PFSK-1 (cell line): Measurements from ENCODE around the gene PTPRH.

ENCODE experiments used
- FOXP2 ChIP-seq: optimal IDR thresholded peaks from 2 replicates; pipeline ENCODE3; 2011; ENCODE audit warnings: borderline replicate concordance, control low read depth, inconsistent platforms; ENCODE audit not compliant: insufficient read depth; ENCODE audit errors: extremely low read length, extremely low read depth
- POLR2AphosphoS5 ChIP-seq: IDR thresholded peaks from 2 replicates; pipeline ENCODE4 v1.6.1; 2012; ENCODE audit warnings: low read depth, mild to moderate bottlenecking, control low read depth, low read length, moderate library complexity
- SIN3A ChIP-seq: IDR thresholded peaks from 2 replicates; pipeline ENCODE4 v1.6.1; 2012; ENCODE audit warnings: mild to moderate bottlenecking, low read length, moderate library complexity, borderline replicate concordance; ENCODE audit not compliant: insufficient read depth
- TAF1 ChIP-seq: IDR thresholded peaks from 2 replicates; pipeline ENCODE4 v1.6.1; 2012; ENCODE audit warnings: low read length, control low read depth, borderline replicate concordance; ENCODE audit not compliant: insufficient read depth
- TF ChIP-seq, protein P1 (sequence below), 2 experiments: IDR thresholded peaks; 2 replicates each; pipeline versions ENCODE4 v1.6.1 to v1.8.0; 2011 to 2012; ENCODE audit warnings: low read depth in 2 of 2, low read length in 2 of 2, control low read depth in 1 of 2, inconsistent platforms in 1 of 2, mild to moderate bottlenecking in 1 of 2, moderate library complexity in 1 of 2; ENCODE audit not compliant: insufficient read depth in 1 of 2

Gene PTPRH

DNA sequence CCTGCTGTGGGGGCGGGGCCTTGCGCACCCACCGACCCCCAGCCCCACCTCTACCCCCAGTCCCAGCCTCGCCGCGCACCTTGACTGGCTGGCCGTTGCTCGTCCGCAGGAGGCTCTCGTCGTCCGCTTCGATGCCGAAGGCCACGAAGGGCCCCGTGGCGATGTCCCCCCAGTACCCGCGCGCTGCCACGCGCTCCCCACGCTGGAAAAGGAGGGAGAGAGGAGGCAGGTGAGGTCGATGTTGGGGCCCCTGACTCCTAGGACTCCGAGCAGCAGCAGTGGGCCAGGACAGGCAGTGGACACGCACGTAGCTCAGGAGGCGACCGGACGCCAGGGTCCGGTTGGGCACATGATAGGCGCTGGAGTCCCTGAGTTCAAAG, 48.3 kb downstream of the PTPRH start:
- TF ChIP-seq, protein P1, sequence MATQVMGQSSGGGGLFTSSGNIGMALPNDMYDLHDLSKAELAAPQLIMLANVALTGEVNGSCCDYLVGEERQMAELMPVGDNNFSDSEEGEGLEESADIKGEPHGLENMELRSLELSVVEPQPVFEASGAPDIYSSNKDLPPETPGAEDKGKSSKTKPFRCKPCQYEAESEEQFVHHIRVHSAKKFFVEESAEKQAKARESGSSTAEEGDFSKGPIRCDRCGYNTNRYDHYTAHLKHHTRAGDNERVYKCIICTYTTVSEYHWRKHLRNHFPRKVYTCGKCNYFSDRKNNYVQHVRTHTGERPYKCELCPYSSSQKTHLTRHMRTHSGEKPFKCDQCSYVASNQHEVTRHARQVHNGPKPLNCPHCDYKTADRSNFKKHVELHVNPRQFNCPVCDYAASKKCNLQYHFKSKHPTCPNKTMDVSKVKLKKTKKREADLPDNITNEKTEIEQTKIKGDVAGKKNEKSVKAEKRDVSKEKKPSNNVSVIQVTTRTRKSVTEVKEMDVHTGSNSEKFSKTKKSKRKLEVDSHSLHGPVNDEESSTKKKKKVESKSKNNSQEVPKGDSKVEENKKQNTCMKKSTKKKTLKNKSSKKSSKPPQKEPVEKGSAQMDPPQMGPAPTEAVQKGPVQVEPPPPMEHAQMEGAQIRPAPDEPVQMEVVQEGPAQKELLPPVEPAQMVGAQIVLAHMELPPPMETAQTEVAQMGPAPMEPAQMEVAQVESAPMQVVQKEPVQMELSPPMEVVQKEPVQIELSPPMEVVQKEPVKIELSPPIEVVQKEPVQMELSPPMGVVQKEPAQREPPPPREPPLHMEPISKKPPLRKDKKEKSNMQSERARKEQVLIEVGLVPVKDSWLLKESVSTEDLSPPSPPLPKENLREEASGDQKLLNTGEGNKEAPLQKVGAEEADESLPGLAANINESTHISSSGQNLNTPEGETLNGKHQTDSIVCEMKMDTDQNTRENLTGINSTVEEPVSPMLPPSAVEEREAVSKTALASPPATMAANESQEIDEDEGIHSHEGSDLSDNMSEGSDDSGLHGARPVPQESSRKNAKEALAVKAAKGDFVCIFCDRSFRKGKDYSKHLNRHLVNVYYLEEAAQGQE (IDR thresholded peaks at IDR 0.05; ENCODE audit: insufficient read depth in 1 of 2, low read depth in 2 of 2, low read length in 2 of 2), result no peak
- TF ChIP-seq POLR2AphosphoS5, result peak; percentile 76
- no peak for TF ChIP-seq SIN3A
- 0 out of 2 replicates have a peak, but pooled peaks have one; percentile 44 for TF ChIP-seq TAF1
- TF ChIP-seq FOXP2, result no peak

DNA sequence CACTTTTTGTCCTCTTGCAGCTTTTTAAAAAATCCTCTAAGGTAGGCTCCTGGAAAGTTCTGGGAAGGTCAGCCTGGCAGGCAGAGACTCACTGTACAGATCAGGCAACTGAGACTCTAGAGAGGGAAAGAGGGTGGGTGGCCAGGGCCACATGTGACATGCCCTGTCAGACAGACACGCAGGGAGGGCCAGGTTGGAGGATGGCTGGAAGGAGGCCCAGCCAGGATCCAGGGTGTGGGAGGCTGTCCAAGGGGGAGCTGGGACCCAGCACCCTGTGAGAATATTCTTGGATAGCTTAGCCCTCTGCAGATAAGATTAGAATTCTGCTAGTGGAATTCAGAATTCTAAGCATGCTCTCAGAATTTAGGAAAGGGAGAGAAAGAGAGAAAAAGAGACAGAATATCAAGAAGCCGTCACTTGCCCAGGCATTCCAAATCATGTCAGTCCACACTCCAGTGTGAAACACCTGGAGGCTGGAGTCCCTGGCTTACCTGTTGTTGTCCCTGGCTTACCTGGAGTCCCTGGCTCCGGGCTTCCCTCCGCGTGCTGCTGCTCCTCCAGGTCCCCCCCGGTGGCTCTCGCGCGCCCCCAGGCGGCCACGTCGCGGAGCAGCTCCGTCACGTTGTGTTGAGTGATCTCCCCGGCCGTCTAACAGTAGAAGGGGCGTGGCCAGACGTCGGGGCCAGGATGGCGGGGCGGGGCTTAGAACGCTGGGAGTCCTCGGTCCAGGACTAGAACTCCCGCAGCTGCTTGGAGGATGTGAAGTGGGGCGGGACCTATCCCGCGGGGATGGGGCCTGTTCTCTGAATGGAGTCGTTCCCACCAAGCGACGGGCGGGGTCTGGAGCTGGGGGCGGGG, 48.9 kb downstream of the PTPRH start:
- TF ChIP-seq, protein P1 (IDR thresholded peaks at IDR 0.05; ENCODE audit: insufficient read depth in 1 of 2, low read depth in 2 of 2, low read length in 2 of 2), result no peak
- TF ChIP-seq FOXP2, result peak; percentile 90
- TF ChIP-seq POLR2AphosphoS5, result 0 out of 2 replicates have a peak, but pooled peaks have one; percentile 16
- no peak for TF ChIP-seq SIN3A

DNA sequence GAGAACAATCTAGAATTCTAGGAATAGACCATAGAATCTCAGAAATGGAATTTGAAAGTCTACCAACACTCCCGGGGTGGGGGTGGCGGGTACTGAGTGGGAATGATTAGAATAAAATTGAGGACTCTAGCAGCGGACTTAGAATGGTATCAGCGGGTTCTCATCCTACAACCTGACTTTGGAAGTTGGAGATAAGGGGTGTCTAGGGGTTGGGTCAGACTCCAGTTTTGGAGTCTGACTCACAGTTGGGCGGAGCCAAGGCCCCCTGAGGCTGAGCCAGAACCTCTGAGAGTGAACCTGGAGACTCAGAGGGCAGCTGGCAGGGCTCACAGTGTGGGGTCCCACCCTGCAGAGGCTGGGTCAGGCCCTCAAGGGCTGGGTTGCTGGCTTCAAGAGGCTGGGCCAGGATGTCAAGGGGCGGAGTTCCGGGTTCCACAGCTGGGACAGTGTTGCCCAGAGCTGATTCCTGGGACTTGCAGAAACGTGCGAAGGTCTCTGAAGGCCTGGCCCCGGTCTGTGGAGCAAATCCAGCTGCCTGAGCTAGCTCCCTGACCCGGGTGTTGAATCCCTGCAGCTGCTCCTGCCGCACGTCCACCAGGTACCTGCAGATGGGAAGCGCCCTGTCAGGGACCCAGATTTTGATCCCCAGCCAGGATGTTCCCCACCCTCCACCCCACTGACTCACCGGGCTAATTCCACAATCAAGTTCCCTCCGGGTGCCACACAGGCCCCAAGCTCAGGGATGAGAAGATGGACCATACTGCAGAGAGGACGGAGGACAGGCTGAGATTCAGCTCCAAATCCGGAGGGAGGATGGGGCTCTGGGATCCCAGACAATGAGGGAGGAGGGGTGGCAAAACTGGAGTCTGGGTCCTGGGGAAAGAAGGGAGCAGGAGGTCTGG, 50.2 kb downstream of the PTPRH start:
- TF ChIP-seq POLR2AphosphoS5 (peak; percentile 15; the same call in 1 of the 2 replicates), FOXP2 (no peak)

DNA sequence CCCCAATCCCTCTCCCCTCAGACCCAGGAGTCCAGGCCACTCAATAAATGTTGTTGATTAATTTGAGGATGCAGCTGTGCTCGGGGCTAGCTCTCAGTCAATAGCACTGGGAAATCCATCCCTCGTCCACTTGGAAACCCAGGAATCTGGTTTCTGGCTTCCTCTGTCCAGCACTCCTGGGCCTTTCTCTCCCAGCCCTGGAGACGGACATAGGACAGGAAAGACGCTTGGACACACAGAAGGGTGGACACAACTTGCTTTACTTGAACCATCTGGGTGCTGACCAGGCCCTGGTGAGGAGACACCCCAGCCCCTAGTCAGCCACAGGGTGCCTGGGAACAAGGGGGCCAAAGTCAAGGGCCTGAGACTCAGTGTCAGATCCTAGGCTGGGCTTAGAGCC, 50.9 kb downstream of the PTPRH start:
- TF ChIP-seq, protein P1 (IDR thresholded peaks at IDR 0.05; ENCODE audit: insufficient read depth in 1 of 2, low read depth in 2 of 2, low read length in 2 of 2), result peak; percentile 24 to 53; a peak in 1 of 4 replicates
- TF ChIP-seq SIN3A, result no peak

DNA sequence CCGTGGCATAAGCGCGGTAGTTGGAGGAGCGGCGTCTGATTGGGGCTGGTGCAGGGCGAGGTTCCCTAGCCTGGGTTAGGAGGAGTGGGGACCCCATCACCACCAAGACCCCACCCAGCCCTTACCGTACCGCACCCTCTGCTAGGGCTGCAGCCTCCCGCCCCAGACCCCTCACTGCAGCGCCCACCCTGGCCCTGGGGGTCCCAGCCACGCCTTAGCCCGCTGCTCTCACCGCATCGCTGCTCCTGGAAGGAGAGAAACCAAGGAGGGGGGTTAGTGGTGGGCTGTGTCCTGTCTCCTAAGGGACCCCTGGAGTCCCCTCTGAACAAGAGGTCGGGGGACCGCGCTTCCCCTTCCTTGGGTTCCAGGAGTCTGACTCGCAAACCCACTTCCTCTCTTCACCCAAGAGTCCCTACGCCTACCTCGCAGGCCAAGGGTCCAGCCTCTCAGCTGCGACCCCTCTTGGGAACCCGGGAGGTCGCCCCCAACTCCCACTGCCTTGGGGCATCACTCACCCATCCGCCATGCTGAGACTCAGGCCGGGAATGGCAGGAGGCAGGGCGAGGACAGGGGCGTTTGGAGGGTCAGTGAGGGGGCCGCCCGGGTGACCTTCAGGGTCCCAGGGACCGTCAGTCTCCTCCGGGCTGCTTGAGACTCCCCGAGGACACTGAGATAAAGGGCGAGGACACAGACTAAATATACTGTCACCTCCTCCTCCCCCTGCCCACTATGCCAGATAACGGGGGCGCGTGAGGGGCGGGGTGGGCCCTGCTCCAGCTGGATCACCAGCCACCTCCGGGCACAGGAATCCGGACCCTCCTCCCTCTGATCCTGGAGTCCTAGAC, 52.0 kb downstream of the PTPRH start, which contains the start of gene TNNI3:
TSS of gene TNNI3 (minus strand) at position 669 of the 845 bp plus-strand sequence. CDS start at position 526, 143 bp downstream.
- TF ChIP-seq, protein P1 (IDR thresholded peaks at IDR 0.05; ENCODE audit: insufficient read depth in 1 of 2, low read depth in 2 of 2, low read length in 2 of 2), result no peak
